CD14-positive monocyte (primary cell): ENCODE data around the gene MPST. TPM values are rescaled to one million over a fixed set of nuclear protein-coding genes. Genes with fewer than 3 reads are reported as not detected.

Source experiments
- DNase-seq, 3 donors: peaks; one replicate each; pipeline ENCODE4 v3.0.0-alpha.2; 2011 to 2022
- H2AFZ ChIP-seq: 2 replicates; pipeline ENCODE4 v1.6.0; 2012; ENCODE audit warnings: mild to moderate bottlenecking, low read depth, low read length, inconsistent platforms; ENCODE audit not compliant: insufficient read depth, poor library complexity, severe bottlenecking
- H3K27ac ChIP-seq, 2 donors: 1 replicate in 1 of 2; 2 replicates in 1 of 2; pipeline ENCODE4 v1.5.1; 2012 to 2013; ENCODE audit warnings: low read length in 2 of 2, control low read depth in 1 of 2, inconsistent platforms in 1 of 2, low read depth in 1 of 2, mild to moderate bottlenecking in 1 of 2
- H3K27me3 ChIP-seq, 2 donors: one replicate each; pipeline versions ENCODE4 v1.6.0 to v1.6.1; 2011 to 2013; ENCODE audit warnings: low read length in 2 of 2; ENCODE audit not compliant: control insufficient read depth in 2 of 2, insufficient read depth in 2 of 2
- H3K36me3 ChIP-seq, 2 donors: replicated peaks in 1 of 2; 1 replicate in 1 of 2; 2 replicates in 1 of 2; pipeline versions ENCODE4 v1.5.1 to v1.6.1; 2012 to 2013; ENCODE audit warnings: low read length in 2 of 2, control low read depth in 1 of 2, inconsistent platforms in 1 of 2, mild to moderate bottlenecking in 1 of 2; ENCODE audit not compliant: insufficient read depth in 2 of 2, control insufficient read depth in 1 of 2
- H3K4me1 ChIP-seq, 2 donors: 1 replicate in 1 of 2; 2 replicates in 1 of 2; pipeline versions ENCODE4 v1.5.1 to v1.6.1; 2012 to 2013; ENCODE audit warnings: low read length in 2 of 2, control low read depth in 1 of 2, inconsistent platforms in 1 of 2, mild to moderate bottlenecking in 1 of 2, moderate library complexity in 1 of 2; ENCODE audit not compliant: insufficient read depth in 2 of 2, control insufficient read depth in 1 of 2
- H3K4me2 ChIP-seq: replicated peaks from 2 replicates; pipeline ENCODE3; 2012; ENCODE audit warnings: low read length, moderate library complexity, mild to moderate bottlenecking; ENCODE audit not compliant: poor library complexity, severe bottlenecking; ENCODE audit errors: extremely low read depth
- H3K4me3 ChIP-seq, 3 experiments: fragments of 200-600 bp in 1 of 3; sonication (generic) in 1 of 3; replicated peaks in 1 of 3; 1 replicate in 2 of 3; 2 replicates in 1 of 3; pipeline ENCODE4 v1.5.1; 2011 to 2013; ENCODE audit warnings: low read length in 3 of 3, mild to moderate bottlenecking in 3 of 3, control low read depth in 2 of 3, low read depth in 2 of 3, inconsistent platforms in 1 of 3, moderate library complexity in 1 of 3
- H3K79me2 ChIP-seq: 2 replicates; pipeline ENCODE4 v1.6.0; 2012; ENCODE audit warnings: mild to moderate bottlenecking, control low read depth, inconsistent platforms, low read length, moderate library complexity; ENCODE audit not compliant: insufficient read depth
- H3K9ac ChIP-seq: 2 replicates; pipeline ENCODE4 v1.6.0; 2017; ENCODE audit warnings: low read length, mild to moderate bottlenecking; ENCODE audit not compliant: insufficient read depth, poor library complexity, severe bottlenecking
- H3K9me3 ChIP-seq, 2 donors: replicated peaks in 1 of 2; 1 replicate in 1 of 2; 2 replicates in 1 of 2; pipeline versions ENCODE4 v1.5.1 to v1.6.1; 2012 to 2013; ENCODE audit warnings: low read length in 2 of 2, control low read depth in 1 of 2; ENCODE audit not compliant: control insufficient read depth in 1 of 2, insufficient read depth in 1 of 2
- H4K20me1 ChIP-seq: 2 replicates; pipeline ENCODE4 v1.6.0; 2012; ENCODE audit warnings: mild to moderate bottlenecking, low read length, control low read depth, moderate library complexity; ENCODE audit not compliant: insufficient read depth
- H3K27ac Mint-ChIP-seq, 7 donors: one replicate each; pipeline ENCODE4 v1.8.0; 2020; ENCODE audit warnings: mild to moderate bottlenecking in 7 of 7, mixed read lengths in 7 of 7, moderate library complexity in 6 of 7, inconsistent platforms in 2 of 7
- H3K27me3 Mint-ChIP-seq, 3 donors: one replicate each; pipeline ENCODE4 v1.8.0; 2021 to 2022; ENCODE audit warnings: low read depth in 3 of 3, mild to moderate bottlenecking in 3 of 3, mixed read lengths in 3 of 3, moderate library complexity in 3 of 3, inconsistent platforms in 1 of 3
- H3K36me3 Mint-ChIP-seq, 2 donors: one replicate each; pipeline ENCODE4 v1.8.0; 2020; ENCODE audit warnings: mixed read lengths in 2 of 2, inconsistent platforms in 1 of 2, mild to moderate bottlenecking in 1 of 2
- H3K4me1 Mint-ChIP-seq: one replicate; pipeline ENCODE4 v1.8.0; 2020; ENCODE audit warnings: mild to moderate bottlenecking, mixed read lengths
- H3K4me3 Mint-ChIP-seq, 2 donors: one replicate each; pipeline ENCODE4 v1.8.0; 2020; ENCODE audit warnings: mild to moderate bottlenecking in 2 of 2, mixed read lengths in 2 of 2, moderate library complexity in 1 of 2
- H3K9me3 Mint-ChIP-seq, 7 donors: one replicate each; pipeline ENCODE4 v1.8.0; 2020 to 2022; ENCODE audit warnings: mixed read lengths in 7 of 7, mild to moderate bottlenecking in 6 of 7, moderate library complexity in 6 of 7, inconsistent platforms in 2 of 7
- CTCF ChIP-seq: fragments of 200-600 bp; IDR thresholded peaks from one replicate; pipeline ENCODE4 v1.8.0; 2022; ENCODE audit warnings: antibody characterized with exemption, mild to moderate bottlenecking
- WGBS: methylation state at CpG from one replicate; pipeline ENCODE4 v1.1.5; 2013; ENCODE audit warnings: missing lambda C conversion rate; ENCODE audit not compliant: insufficient coverage; 5-methylcytosine and 5-hydroxymethylcytosine counted together
- intact Hi-C, 2 donors: fragments of 100-400 bp; cut with micrococcal nuclease; formaldehyde crosslinking; loops; one replicate each; pipeline versions ENCODE4 v1.15.0 to v1.15.1; 2023
- polyA plus RNA-seq, 3 donors: library from polyadenylated mRNA; depleted of rRNA in 1 of 3; unstranded in 2 of 3; stranded (reverse) in 1 of 3; fragments of 300-500 nt in 2 of 3; fragments of >200 nt in 1 of 3; fragmentation: Illumina TruSeq in 2 of 3; gene quantifications; 1 replicate in 2 of 3; 2 replicates in 1 of 3; pipeline ENCODE4 v1.2.3, GENCODE V29; 2012 to 2021

Gene MPST
- polyA plus RNA-seq, 3 donors: 27.9 to 53.7 (median 51.2) TPM

- H3K4me3 Mint-ChIP-seq: no peak overlapping the region
- TF ChIP-seq CTCF: no peak
- peaks cover 3 to 11% (median 8%) of the 10 kb centered on the region in 7 donors for H3K9me3 Mint-ChIP-seq
- Histone ChIP-seq H3K27ac (no peak overlapping the region), H3K9ac (no peak overlapping the region), H2AFZ (no peak overlapping the region), H3K36me3 (no peaks in the 10 kb centered on the region), H3K4me2 (no peak overlapping the region), H3K4me3 (no peak overlapping the region), H4K20me1 (no peaks in the 10 kb centered on the region), H3K27me3 (no peaks in the 10 kb centered on the region), H3K79me2 (no peaks in the 10 kb centered on the region), H3K4me1 (peaks cover 14 to 17% of the 10 kb centered on the region in 2 donors), H3K9me3 (peaks cover 7% of the 10 kb centered on the region in 2 donors)
- H3K4me1 Mint-ChIP-seq: peaks cover 22% of the 10 kb centered on the region
- H3K27me3 Mint-ChIP-seq: peaks cover 7 to 10% (median 8%) of the 10 kb centered on the region in 3 donors
- H3K27ac Mint-ChIP-seq: peak overlapping the region in 1 of 7 donors; percentile 64
- WGBS: 93% methylated on average over 9 of the region's 16 CpGs
- no peaks in the 10 kb centered on the region for H3K36me3 Mint-ChIP-seq
- intact Hi-C loops: no loop called here
- DNase-seq: no peak
These were observed 38.2 kb upstream of the MPST start for GRCh38 chr22:36981247-36981775.

GRCh38 chr22:36982136-36982535, 37.4 kb upstream of the MPST start:
- H3K4me1 ChIP-seq: peaks cover 12 to 17% of the 10 kb centered on the region in 2 donors
- Mint-ChIP-seq H3K27me3 (peaks cover 6 to 8% (median 6%) of the 10 kb centered on the region in 3 donors), H3K9me3 (peaks cover 3 to 14% (median 11%) of the 10 kb centered on the region in 7 donors), H3K27ac (no peak overlapping the region), H3K36me3 (no peaks in the 10 kb centered on the region), H3K4me3 (no peak overlapping the region), H3K4me1 (peaks cover 20% of the 10 kb centered on the region)
- WGBS: no CpG with 5 or more reads among the region's 5 CpGs
- intact Hi-C loops: loop anchor here in 1 of 2 donors (2.0 kb wide), 1 partner anchor 199 kb away; no protein-coding TSS in a partner anchor
- no peak overlapping the region for H3K4me3 ChIP-seq
- H3K27me3 ChIP-seq: no peaks in the 10 kb centered on the region
- no peak overlapping the region for H2AFZ ChIP-seq
- H3K27ac ChIP-seq: no peak overlapping the region
- peaks cover 7 to 10% of the 10 kb centered on the region in 2 donors for H3K9me3 ChIP-seq
- H3K9ac ChIP-seq: no peak overlapping the region
- H3K79me2 ChIP-seq: no peaks in the 10 kb centered on the region
- no peak for DNase-seq
- no peak for TF ChIP-seq CTCF
- no peaks in the 10 kb centered on the region for H4K20me1 ChIP-seq
- no peak overlapping the region for H3K4me2 ChIP-seq
- no peaks in the 10 kb centered on the region for H3K36me3 ChIP-seq
